Panc1 (cell line): Measurements from ENCODE around the gene DOCK4.

Experiments used
- SIN3A ChIP-seq: IDR thresholded peaks from 2 replicates; pipeline ENCODE4 v1.6.1; 2012; ENCODE audit warnings: low read depth, mild to moderate bottlenecking, low read length, moderate library complexity, borderline replicate concordance; ENCODE audit not compliant: insufficient read depth
- TCF7L2 ChIP-seq: IDR thresholded peaks from 2 replicates; pipeline ENCODE4 v1.6.1; 2011; ENCODE audit warnings: mild to moderate bottlenecking, low read depth, low read length, inconsistent platforms
- TF ChIP-seq, protein P1 (sequence below): fragments of 450-650 bp; IDR thresholded peaks from 2 replicates; pipeline ENCODE4 v1.5.1; 2017; ENCODE audit warnings: mild to moderate bottlenecking
- TF ChIP-seq, protein P2 (sequence below), 2 experiments: IDR thresholded peaks; 2 replicates each; pipeline ENCODE4 v1.6.1; 2011 to 2012; ENCODE audit warnings: low read depth in 2 of 2, control low read depth in 1 of 2, low read length in 1 of 2, mild to moderate bottlenecking in 1 of 2, moderate library complexity in 1 of 2; ENCODE audit not compliant: insufficient read depth in 1 of 2

DNA sequence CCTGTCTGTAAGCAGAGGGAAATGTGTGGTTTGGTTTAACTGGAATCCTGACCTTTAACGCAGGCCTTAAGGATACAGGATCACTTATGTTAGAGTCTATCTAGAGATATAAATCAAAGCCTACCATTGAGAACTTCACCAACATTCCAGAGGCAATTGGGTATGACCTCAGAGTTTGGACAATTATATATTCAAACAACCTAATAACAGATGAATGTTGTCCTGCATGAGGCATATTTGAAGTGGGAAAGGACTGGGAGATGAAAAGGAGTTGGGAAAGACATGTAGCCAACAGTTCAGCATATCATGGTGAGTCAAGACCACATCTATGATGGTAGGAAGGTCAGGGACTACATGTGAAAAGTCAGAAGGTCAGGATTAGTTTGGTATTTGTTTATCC lies 274.2 kb downstream of the DOCK4 start:
- TF ChIP-seq, protein P1, sequence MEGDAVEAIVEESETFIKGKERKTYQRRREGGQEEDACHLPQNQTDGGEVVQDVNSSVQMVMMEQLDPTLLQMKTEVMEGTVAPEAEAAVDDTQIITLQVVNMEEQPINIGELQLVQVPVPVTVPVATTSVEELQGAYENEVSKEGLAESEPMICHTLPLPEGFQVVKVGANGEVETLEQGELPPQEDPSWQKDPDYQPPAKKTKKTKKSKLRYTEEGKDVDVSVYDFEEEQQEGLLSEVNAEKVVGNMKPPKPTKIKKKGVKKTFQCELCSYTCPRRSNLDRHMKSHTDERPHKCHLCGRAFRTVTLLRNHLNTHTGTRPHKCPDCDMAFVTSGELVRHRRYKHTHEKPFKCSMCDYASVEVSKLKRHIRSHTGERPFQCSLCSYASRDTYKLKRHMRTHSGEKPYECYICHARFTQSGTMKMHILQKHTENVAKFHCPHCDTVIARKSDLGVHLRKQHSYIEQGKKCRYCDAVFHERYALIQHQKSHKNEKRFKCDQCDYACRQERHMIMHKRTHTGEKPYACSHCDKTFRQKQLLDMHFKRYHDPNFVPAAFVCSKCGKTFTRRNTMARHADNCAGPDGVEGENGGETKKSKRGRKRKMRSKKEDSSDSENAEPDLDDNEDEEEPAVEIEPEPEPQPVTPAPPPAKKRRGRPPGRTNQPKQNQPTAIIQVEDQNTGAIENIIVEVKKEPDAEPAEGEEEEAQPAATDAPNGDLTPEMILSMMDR, result no peak
- no peak for TF ChIP-seq SIN3A
- no peak for TF ChIP-seq TCF7L2
- TF ChIP-seq, protein P2, sequence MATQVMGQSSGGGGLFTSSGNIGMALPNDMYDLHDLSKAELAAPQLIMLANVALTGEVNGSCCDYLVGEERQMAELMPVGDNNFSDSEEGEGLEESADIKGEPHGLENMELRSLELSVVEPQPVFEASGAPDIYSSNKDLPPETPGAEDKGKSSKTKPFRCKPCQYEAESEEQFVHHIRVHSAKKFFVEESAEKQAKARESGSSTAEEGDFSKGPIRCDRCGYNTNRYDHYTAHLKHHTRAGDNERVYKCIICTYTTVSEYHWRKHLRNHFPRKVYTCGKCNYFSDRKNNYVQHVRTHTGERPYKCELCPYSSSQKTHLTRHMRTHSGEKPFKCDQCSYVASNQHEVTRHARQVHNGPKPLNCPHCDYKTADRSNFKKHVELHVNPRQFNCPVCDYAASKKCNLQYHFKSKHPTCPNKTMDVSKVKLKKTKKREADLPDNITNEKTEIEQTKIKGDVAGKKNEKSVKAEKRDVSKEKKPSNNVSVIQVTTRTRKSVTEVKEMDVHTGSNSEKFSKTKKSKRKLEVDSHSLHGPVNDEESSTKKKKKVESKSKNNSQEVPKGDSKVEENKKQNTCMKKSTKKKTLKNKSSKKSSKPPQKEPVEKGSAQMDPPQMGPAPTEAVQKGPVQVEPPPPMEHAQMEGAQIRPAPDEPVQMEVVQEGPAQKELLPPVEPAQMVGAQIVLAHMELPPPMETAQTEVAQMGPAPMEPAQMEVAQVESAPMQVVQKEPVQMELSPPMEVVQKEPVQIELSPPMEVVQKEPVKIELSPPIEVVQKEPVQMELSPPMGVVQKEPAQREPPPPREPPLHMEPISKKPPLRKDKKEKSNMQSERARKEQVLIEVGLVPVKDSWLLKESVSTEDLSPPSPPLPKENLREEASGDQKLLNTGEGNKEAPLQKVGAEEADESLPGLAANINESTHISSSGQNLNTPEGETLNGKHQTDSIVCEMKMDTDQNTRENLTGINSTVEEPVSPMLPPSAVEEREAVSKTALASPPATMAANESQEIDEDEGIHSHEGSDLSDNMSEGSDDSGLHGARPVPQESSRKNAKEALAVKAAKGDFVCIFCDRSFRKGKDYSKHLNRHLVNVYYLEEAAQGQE (IDR thresholded peaks at IDR 0.05; ENCODE audit: insufficient read depth in 1 of 2, low read depth in 2 of 2, low read length in 1 of 2), result no peak
